ENCODE results near the gene AJUBA. TPM values are rescaled to one million over a fixed set of nuclear protein-coding genes. Genes with fewer than 3 reads are reported as not detected.

AJUBA gene
- total and polyA plus RNA-seq, 2 experiments from 2014 or later, result 17.8 to 70.7 TPM

DNA sequence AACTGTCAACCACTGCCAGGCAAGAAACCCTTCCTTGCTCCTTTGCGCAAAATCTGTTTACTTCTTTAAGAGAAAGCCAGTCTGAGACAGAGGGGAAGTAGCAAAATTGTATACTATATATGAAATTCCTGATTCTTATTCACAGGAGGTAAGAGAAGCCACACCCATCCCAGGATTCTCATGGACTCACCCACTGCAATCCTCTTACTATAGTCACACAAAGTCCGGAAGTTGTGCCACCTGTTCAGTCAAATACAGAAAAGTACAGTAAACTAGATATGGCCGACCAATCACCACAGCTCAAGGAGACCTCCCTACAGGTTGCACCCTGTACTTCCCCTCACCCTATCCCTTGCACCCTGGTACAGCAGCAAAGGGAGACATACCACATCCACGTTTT is 56.0 kb downstream of the AJUBA start:
- Histone ChIP-seq H3F3A (ENCODE audit: insufficient read depth) (peaks cover 22% of the 10 kb centered on the region), H3K9me2 (ENCODE audit: insufficient read depth) (no peaks in the 10 kb centered on the region), H3K4me3 (no peak overlapping the region), H3K27ac (peak overlapping the region; percentile 34), H3K79me2 (ENCODE audit: insufficient read depth) (peaks cover 35% of the 10 kb centered on the region), H2AFZ (no peak overlapping the region), H3K9me3 (ENCODE audit: low read depth) (no peaks in the 10 kb centered on the region), H4K20me1 (ENCODE audit: insufficient read depth) (no peaks in the 10 kb centered on the region), H3K4me2 (ENCODE audit: unreplicated experiment) (peak overlapping the region; percentile 21), H3K36me3 (ENCODE audit: low read depth) (peaks cover 28% of the 10 kb centered on the region), H3K27me3 (replicated peaks; ENCODE audit: insufficient read depth) (no peaks in the 10 kb centered on the region), H3K9ac (0 out of 2 replicates have a peak overlapping the region, but pooled peaks have one; percentile 17), H3K4me1 (ENCODE audit: insufficient read depth) (peaks cover 21% of the 10 kb centered on the region)
- 66 to 73% methylated on average over 4 of the region's 4 CpGs for WGBS, 2 experiments (ENCODE audit: low coverage in 1 of 2, low lambda C conversion rate in 2 of 2, missing lambda C conversion rate in 2 of 2)
- TF ChIP-seq EZH2phosphoT487 (IDR thresholded peaks at IDR 0.05; ENCODE audit: insufficient read depth, low read depth) (no peak), EZH2 (IDR thresholded peaks at IDR 0.05; ENCODE audit: insufficient read depth, poor library complexity, severe bottlenecking) (no peak)
- DNase-seq, result peak; percentile 64
- in situ Hi-C loops (cut with MboI), result no loop called here

DNA sequence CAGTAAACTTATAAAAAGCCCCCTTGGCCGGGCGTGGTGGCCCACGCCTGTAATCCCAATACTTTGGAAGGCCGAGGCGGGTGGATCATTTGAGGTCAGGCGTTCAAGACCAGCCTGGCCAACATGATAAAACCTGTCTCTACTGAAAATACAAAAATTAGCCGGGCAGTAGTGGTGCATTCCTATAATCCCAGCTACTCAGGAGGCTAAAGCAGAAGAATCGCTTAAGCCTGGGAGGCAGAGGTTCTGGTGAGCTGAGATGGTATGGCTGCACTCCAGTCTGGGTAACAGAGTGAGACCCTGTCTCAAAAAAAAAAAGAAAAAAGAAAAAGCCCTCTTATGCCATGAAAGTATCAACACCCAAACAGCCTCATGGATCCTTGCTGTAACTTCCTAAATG is 56.8 kb downstream of the AJUBA start:
- no peak overlapping the region for H3K4me2 ChIP-seq (ENCODE audit: unreplicated experiment)
- no peak overlapping the region for H3K4me3 ChIP-seq
- H3F3A ChIP-seq (ENCODE audit: insufficient read depth), result peaks cover 29% of the 10 kb centered on the region
- DNase-seq, result no peak
- H2AFZ ChIP-seq, result no peak overlapping the region
- H3K4me1 ChIP-seq (ENCODE audit: insufficient read depth), result peaks cover 21% of the 10 kb centered on the region
- in situ Hi-C loops (cut with MboI), result no loop called here
- TF ChIP-seq EZH2phosphoT487 (IDR thresholded peaks at IDR 0.05; ENCODE audit: insufficient read depth, low read depth) (no peak), EZH2 (IDR thresholded peaks at IDR 0.05; ENCODE audit: insufficient read depth, poor library complexity, severe bottlenecking) (no peak)
- 96 to 98% methylated on average over 8 of the region's 8 CpGs for WGBS, 2 experiments (ENCODE audit: low coverage in 1 of 2, low lambda C conversion rate in 2 of 2, missing lambda C conversion rate in 2 of 2)
- H3K27me3 ChIP-seq (replicated peaks; ENCODE audit: insufficient read depth), result no peaks in the 10 kb centered on the region
- H3K9me2 ChIP-seq (ENCODE audit: insufficient read depth), result no peaks in the 10 kb centered on the region
- H3K9ac ChIP-seq, result 0 out of 2 replicates have a peak overlapping the region, but pooled peaks have one; percentile 17
- H4K20me1 ChIP-seq (ENCODE audit: insufficient read depth), result no peaks in the 10 kb centered on the region
- H3K36me3 ChIP-seq (ENCODE audit: low read depth), result peaks cover 31% of the 10 kb centered on the region
- peak overlapping the region; percentile 34; the same call in 1 of the 2 replicates for H3K27ac ChIP-seq
- no peaks in the 10 kb centered on the region for H3K9me3 ChIP-seq (ENCODE audit: low read depth)
- H3K79me2 ChIP-seq (ENCODE audit: insufficient read depth), result peaks cover 35% of the 10 kb centered on the region

DNA sequence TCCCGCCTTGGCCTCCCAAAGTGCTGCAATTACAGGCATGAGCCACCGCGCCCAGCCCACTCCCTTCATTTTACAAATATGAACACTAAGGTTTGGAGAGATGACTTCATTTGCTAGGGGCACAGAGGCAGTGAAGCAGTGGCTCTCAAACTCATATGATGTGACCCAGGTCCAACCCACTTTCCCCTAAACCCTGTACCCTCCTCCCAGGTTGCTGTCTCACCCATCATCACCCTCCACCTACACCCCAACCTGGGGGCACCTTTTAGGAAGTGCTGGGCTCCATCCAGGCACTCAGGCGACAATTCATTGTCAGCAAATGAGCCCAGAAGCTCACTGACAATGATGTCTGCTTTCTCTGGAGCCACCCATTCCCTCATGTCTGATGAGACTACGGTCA is 58.6 kb downstream of the AJUBA start:
- WGBS, 2 experiments (ENCODE audit: low coverage in 1 of 2, low lambda C conversion rate in 2 of 2, missing lambda C conversion rate in 2 of 2), result 90 to 92% methylated on average over 5 of the region's 5 CpGs
- H3K27ac ChIP-seq, result no peak overlapping the region
- H3K4me2 ChIP-seq (ENCODE audit: unreplicated experiment), result no peak overlapping the region
- peaks cover 40% of the 10 kb centered on the region for H3K36me3 ChIP-seq (ENCODE audit: low read depth)
- H2AFZ ChIP-seq, result no peak overlapping the region
- no peaks in the 10 kb centered on the region for H3K9me3 ChIP-seq (ENCODE audit: low read depth)
- no peaks in the 10 kb centered on the region for H4K20me1 ChIP-seq (ENCODE audit: insufficient read depth)
- no peak overlapping the region for H3K9ac ChIP-seq
- H3F3A ChIP-seq (ENCODE audit: insufficient read depth), result peaks cover 34% of the 10 kb centered on the region
- in situ Hi-C loops (cut with MboI), result no loop called here
- no peak overlapping the region for H3K4me3 ChIP-seq
- H3K4me1 ChIP-seq (ENCODE audit: insufficient read depth), result peaks cover 27% of the 10 kb centered on the region
- peaks cover 31% of the 10 kb centered on the region for H3K79me2 ChIP-seq (ENCODE audit: insufficient read depth)
- DNase-seq, result no peak
- no peak for TF ChIP-seq EZH2phosphoT487 (IDR thresholded peaks at IDR 0.05; ENCODE audit: insufficient read depth, low read depth)
- TF ChIP-seq EZH2 (IDR thresholded peaks at IDR 0.05; ENCODE audit: insufficient read depth, poor library complexity, severe bottlenecking), result no peak
- no peaks in the 10 kb centered on the region for H3K27me3 ChIP-seq (replicated peaks; ENCODE audit: insufficient read depth)
- H3K9me2 ChIP-seq (ENCODE audit: insufficient read depth), result no peaks in the 10 kb centered on the region

DNA sequence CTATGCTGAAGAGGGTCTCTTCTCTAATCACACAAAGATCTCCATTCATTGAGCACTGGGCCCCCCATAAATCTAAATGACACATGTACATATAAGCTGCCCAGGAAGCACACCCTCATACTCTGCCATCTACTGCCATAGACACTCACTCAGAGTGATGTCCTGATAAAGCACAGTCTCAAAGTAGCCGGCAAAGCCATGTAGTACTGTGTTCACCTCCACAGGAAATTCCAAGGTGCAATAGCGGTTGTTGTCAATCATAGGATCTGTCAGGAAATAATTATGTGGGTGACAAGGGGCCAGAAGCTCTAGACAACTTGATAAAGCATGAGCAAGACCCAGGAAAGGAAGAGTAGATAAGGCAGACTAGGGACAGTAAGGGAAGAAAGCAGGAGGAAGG is 60.1 kb downstream of the AJUBA start:
- WGBS, 2 experiments (ENCODE audit: low coverage in 1 of 2, low lambda C conversion rate in 2 of 2, missing lambda C conversion rate in 2 of 2), result 97 to 100% methylated on average over 2 of the region's 2 CpGs
- Histone ChIP-seq H2AFZ (no peak overlapping the region), H4K20me1 (ENCODE audit: insufficient read depth) (no peaks in the 10 kb centered on the region), H3K9me2 (ENCODE audit: insufficient read depth) (no peaks in the 10 kb centered on the region), H3K36me3 (ENCODE audit: low read depth) (peaks cover 40% of the 10 kb centered on the region), H3K9me3 (ENCODE audit: low read depth) (no peaks in the 10 kb centered on the region), H3K9ac (no peak overlapping the region), H3K4me1 (ENCODE audit: insufficient read depth) (peaks cover 23% of the 10 kb centered on the region), H3K27me3 (replicated peaks; ENCODE audit: insufficient read depth) (no peaks in the 10 kb centered on the region), H3K4me2 (ENCODE audit: unreplicated experiment) (no peak overlapping the region), H3K4me3 (no peak overlapping the region), H3K79me2 (ENCODE audit: insufficient read depth) (peaks cover 30% of the 10 kb centered on the region), H3F3A (ENCODE audit: insufficient read depth) (peaks cover 34% of the 10 kb centered on the region), H3K27ac (0 out of 2 replicates have a peak overlapping the region, but pooled peaks have one; percentile 4)
- TF ChIP-seq EZH2 (IDR thresholded peaks at IDR 0.05; ENCODE audit: insufficient read depth, poor library complexity, severe bottlenecking), result no peak
- no peak for TF ChIP-seq EZH2phosphoT487 (IDR thresholded peaks at IDR 0.05; ENCODE audit: insufficient read depth, low read depth)
- DNase-seq, result no peak
- in situ Hi-C loops (cut with MboI), result no loop called here

Other genes with a start within 250 kb of the AJUBA start
- gene OXA1L, start 215.9 kb downstream of the AJUBA start, total RNA-seq (2014; rRNA removed; shearing (Covaris generic)), result 59.1 and 78.6 TPM in 2 replicates
- gene OXA1L, start 215.9 kb downstream of the AJUBA start, polyA plus RNA-seq (2016; fragmentation: Nextera tagmentation; extraction: Ambion mirVana), result 48.1 and 48.8 TPM in 2 replicates
- gene SLC7A7, start 167.1 kb downstream of the AJUBA start, total RNA-seq (2014; rRNA removed; shearing (Covaris generic)), result 0.65 and 0.89 TPM in 2 replicates
- gene SLC7A7, start 167.1 kb downstream of the AJUBA start, polyA plus RNA-seq (2016; fragmentation: Nextera tagmentation; extraction: Ambion mirVana), result 0.63 and 1.7 TPM in 2 replicates
- gene MRPL52, start 152.7 kb downstream of the AJUBA start, total RNA-seq (2014; rRNA removed; shearing (Covaris generic)), result 44.3 and 96.6 TPM in 2 replicates
- gene MRPL52, start 152.7 kb downstream of the AJUBA start, polyA plus RNA-seq (2016; fragmentation: Nextera tagmentation; extraction: Ambion mirVana), result 208 and 230 TPM in 2 replicates
- 450 and 475 TPM in 2 replicates for gene MMP14, start 146.0 kb downstream of the AJUBA start, total RNA-seq (2014; rRNA removed; shearing (Covaris generic))
- 50.1 and 50.8 TPM in 2 replicates for gene MMP14, start 146.0 kb downstream of the AJUBA start, polyA plus RNA-seq (2016; fragmentation: Nextera tagmentation; extraction: Ambion mirVana)
- 202 and 253 TPM in 2 replicates for gene LRP10, start 110.8 kb downstream of the AJUBA start, total RNA-seq (2014; rRNA removed; shearing (Covaris generic))
- gene LRP10, start 110.8 kb downstream of the AJUBA start, polyA plus RNA-seq (2016; fragmentation: Nextera tagmentation; extraction: Ambion mirVana), result 159 and 161 TPM in 2 replicates
- gene REM2, start 99.3 kb downstream of the AJUBA start, total RNA-seq (2014; rRNA removed; shearing (Covaris generic)), result 0.22 TPM in 1 of 2 replicates, not detected in the other
- 0.29 TPM in 1 of 2 replicates, not detected in the other for gene REM2, start 99.3 kb downstream of the AJUBA start, polyA plus RNA-seq (2016; fragmentation: Nextera tagmentation; extraction: Ambion mirVana)
- gene RBM23, start 63.4 kb downstream of the AJUBA start, total RNA-seq (2014; rRNA removed; shearing (Covaris generic)), result 42.6 and 57.2 TPM in 2 replicates
- gene RBM23, start 63.4 kb downstream of the AJUBA start, polyA plus RNA-seq (2016; fragmentation: Nextera tagmentation; extraction: Ambion mirVana), result 33.8 and 36.5 TPM in 2 replicates
- gene PRMT5, start 53.2 kb downstream of the AJUBA start, total RNA-seq (2014; rRNA removed; shearing (Covaris generic)), result 42.2 and 61.0 TPM in 2 replicates
- 80.1 and 84.1 TPM in 2 replicates for gene PRMT5, start 53.2 kb downstream of the AJUBA start, polyA plus RNA-seq (2016; fragmentation: Nextera tagmentation; extraction: Ambion mirVana)
- 29.0 and 35.0 TPM in 2 replicates for gene HAUS4, start 25.5 kb downstream of the AJUBA start, total RNA-seq (2014; rRNA removed; shearing (Covaris generic))
- gene HAUS4, start 25.5 kb downstream of the AJUBA start, polyA plus RNA-seq (2016; fragmentation: Nextera tagmentation; extraction: Ambion mirVana), result 14.1 and 14.5 TPM in 2 replicates
- 7.1 and 11.4 TPM in 2 replicates for gene C14orf93, start 27.6 kb upstream of the AJUBA start, total RNA-seq (2014; rRNA removed; shearing (Covaris generic))
- 2.2 and 3.4 TPM in 2 replicates for gene C14orf93, start 27.6 kb upstream of the AJUBA start, polyA plus RNA-seq (2016; fragmentation: Nextera tagmentation; extraction: Ambion mirVana)
- gene PSMB5, start 52.3 kb upstream of the AJUBA start, total RNA-seq (2014; rRNA removed; shearing (Covaris generic)), result 217 and 263 TPM in 2 replicates
- gene PSMB5, start 52.3 kb upstream of the AJUBA start, polyA plus RNA-seq (2016; fragmentation: Nextera tagmentation; extraction: Ambion mirVana), result 274 and 277 TPM in 2 replicates
- gene PSMB11, start 59.7 kb upstream of the AJUBA start, total RNA-seq (2014; rRNA removed; shearing (Covaris generic)), result not detected in 2 replicates
- not detected in 2 replicates for gene PSMB11, start 59.7 kb upstream of the AJUBA start, polyA plus RNA-seq (2016; fragmentation: Nextera tagmentation; extraction: Ambion mirVana)
- gene CDH24, start 75.0 kb upstream of the AJUBA start, total RNA-seq (2014; rRNA removed; shearing (Covaris generic)), result 3.8 and 5.6 TPM in 2 replicates
- 1.0 and 1.5 TPM in 2 replicates for gene CDH24, start 75.0 kb upstream of the AJUBA start, polyA plus RNA-seq (2016; fragmentation: Nextera tagmentation; extraction: Ambion mirVana)
- gene ACIN1, start 112.6 kb upstream of the AJUBA start, total RNA-seq (2014; rRNA removed; shearing (Covaris generic)), result 61.0 and 63.7 TPM in 2 replicates
- 28.8 and 35.5 TPM in 2 replicates for gene ACIN1, start 112.6 kb upstream of the AJUBA start, polyA plus RNA-seq (2016; fragmentation: Nextera tagmentation; extraction: Ambion mirVana)
- gene C14orf119, start 113.0 kb upstream of the AJUBA start, total RNA-seq (2014; rRNA removed; shearing (Covaris generic)), result 48.7 and 55.5 TPM in 2 replicates
- 157 and 166 TPM in 2 replicates for gene C14orf119, start 113.0 kb upstream of the AJUBA start, polyA plus RNA-seq (2016; fragmentation: Nextera tagmentation; extraction: Ambion mirVana)
- gene CIROP, start 122.4 kb upstream of the AJUBA start, total RNA-seq (2014; rRNA removed; shearing (Covaris generic)), result not detected in 2 replicates
- gene CIROP, start 122.4 kb upstream of the AJUBA start, polyA plus RNA-seq (2016; fragmentation: Nextera tagmentation; extraction: Ambion mirVana), result 0.09 TPM in 1 of 2 replicates, not detected in the other
- not detected in 2 replicates for gene CEBPE, start 136.7 kb upstream of the AJUBA start, total RNA-seq (2014; rRNA removed; shearing (Covaris generic))
- gene CEBPE, start 136.7 kb upstream of the AJUBA start, polyA plus RNA-seq (2016; fragmentation: Nextera tagmentation; extraction: Ambion mirVana), result not detected in 2 replicates
- gene SLC7A8, start 201.1 kb upstream of the AJUBA start, total RNA-seq (2014; rRNA removed; shearing (Covaris generic)), result 2.7 and 6.7 TPM in 2 replicates
- gene SLC7A8, start 201.1 kb upstream of the AJUBA start, polyA plus RNA-seq (2016; fragmentation: Nextera tagmentation; extraction: Ambion mirVana), result 9.8 and 9.9 TPM in 2 replicates

Measured in GM23248 (cell line).